OCI-LY3 (cell line): ENCODE results near the gene FOXJ3.

Experiments used
- H2AFZ ChIP-seq: fragments of 200-600, 300-600 bp; shearing (Covaris generic); 2 replicates; pipeline ENCODE4 v1.6.0; 2014; ENCODE audit warnings: antibody characterized with exemption, low read depth, low read length
- H3K27ac ChIP-seq: fragments of 200-600, 300-600 bp; sonication (generic); 2 replicates; pipeline ENCODE4 v1.5.1; 2014; ENCODE audit warnings: mild to moderate bottlenecking, low read length, moderate library complexity, mixed read lengths
- H3K27me3 ChIP-seq: fragments of 200-600, 300-600 bp; sonication (generic); 2 replicates; pipeline ENCODE4 v1.6.1; 2014; ENCODE audit warnings: low read depth, low read length, mixed read lengths
- H3K36me3 ChIP-seq: fragments of 200-600, 300-600 bp; sonication (generic); replicated peaks from 2 replicates; pipeline ENCODE3; 2014; ENCODE audit warnings: low read depth, low read length, mixed read lengths
- H3K4me1 ChIP-seq: fragments of 300-600, 200-600 bp; sonication (generic); 2 replicates; pipeline ENCODE4 v1.6.1; 2014; ENCODE audit warnings: low read length, mixed read lengths
- H3K4me2 ChIP-seq: fragments of 200-600, 300-600 bp; sonication (generic); 2 replicates; pipeline ENCODE4 v1.6.1; 2014; ENCODE audit warnings: low read length, mixed read lengths
- H3K4me3 ChIP-seq: fragments of 300-600, 200-600 bp; sonication (generic); 2 replicates; pipeline ENCODE4 v1.5.1; 2014; ENCODE audit warnings: antibody characterized with exemption, mild to moderate bottlenecking, low read length, moderate library complexity
- H3K79me2 ChIP-seq: fragments of 300-600, 200-600 bp; shearing (Covaris generic); 2 replicates; pipeline ENCODE4 v1.6.1; 2014; ENCODE audit warnings: mild to moderate bottlenecking, low read length, mixed read lengths
- H3K9ac ChIP-seq: fragments of 300-600, 200-600 bp; shearing (Covaris generic); 2 replicates; pipeline ENCODE4 v1.6.0; 2014; ENCODE audit warnings: mild to moderate bottlenecking, low read length, moderate library complexity
- H3K9me3 ChIP-seq: fragments of 200-600, 300-600 bp; shearing (Covaris generic); 2 replicates; pipeline ENCODE4 v1.6.1; 2014; ENCODE audit warnings: low read length, mixed read lengths; ENCODE audit not compliant: insufficient read depth
- H4K20me1 ChIP-seq: fragments of 200-600, 300-600 bp; sonication (generic); 2 replicates; pipeline ENCODE4 v1.6.1; 2016; ENCODE audit warnings: low read length, mixed read lengths; ENCODE audit not compliant: insufficient read depth
- CTCF ChIP-seq: fragments of 200-600, 300-600 bp; sonication (generic); IDR thresholded peaks from 2 replicates; pipeline ENCODE4 v1.5.1; 2014; ENCODE audit warnings: antibody characterized with exemption, low read length, low read depth
- EZH2phosphoT487 ChIP-seq: fragments of 200-600 bp; shearing (Covaris generic); IDR thresholded peaks from 2 replicates; pipeline ENCODE4 v1.6.1; 2018; ENCODE audit warnings: antibody characterized with exemption, mixed run types, low read depth

The FOXJ3 gene

DNA sequence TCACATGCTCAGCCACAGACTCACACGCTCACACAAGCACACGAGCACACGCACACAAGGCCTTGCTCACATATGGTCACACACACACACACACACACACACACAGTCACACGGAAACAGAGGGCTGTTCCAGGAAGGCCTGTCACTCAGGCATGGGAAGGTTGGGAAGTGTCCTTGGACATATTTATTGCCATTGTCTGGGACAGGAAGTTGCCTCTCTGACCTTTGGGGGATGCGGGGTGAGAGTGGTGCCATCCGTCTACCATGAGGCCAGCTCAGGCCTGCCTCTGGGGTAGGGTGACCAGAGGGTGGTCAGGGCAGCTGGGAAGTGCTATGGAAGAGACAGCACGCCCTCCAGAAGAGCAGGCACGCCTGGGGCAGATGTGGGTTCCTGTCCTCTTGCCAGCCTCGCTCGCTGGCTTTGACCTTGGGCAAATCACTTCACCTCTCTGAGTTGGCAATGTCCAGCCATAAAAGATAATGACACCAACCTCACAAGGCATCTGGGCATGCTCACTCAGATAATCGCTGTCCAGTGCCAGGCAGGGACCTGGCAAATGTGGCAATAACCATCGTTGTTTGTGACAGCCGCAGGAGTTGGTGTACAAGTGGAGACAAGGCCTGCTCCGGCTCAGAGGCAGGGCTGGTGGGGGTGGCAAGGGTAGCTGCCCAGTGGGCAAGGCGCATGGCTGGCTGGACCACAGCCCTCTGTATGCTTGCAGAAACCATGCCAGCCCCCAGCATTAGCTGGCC lies 162.5 kb downstream of the FOXJ3 start:
- Histone ChIP-seq H3K79me2 (no peaks in the 10 kb centered on the region), H3K27me3 (no peaks in the 10 kb centered on the region), H3K36me3 (no peaks in the 10 kb centered on the region), H3K4me2 (no peak overlapping the region), H3K4me3 (no peak overlapping the region), H3K9ac (no peak overlapping the region), H2AFZ (no peak overlapping the region), H4K20me1 (no peaks in the 10 kb centered on the region), H3K4me1 (peaks cover 8% of the 10 kb centered on the region; the same call in 1 of the 2 replicates), H3K9me3 (no peaks in the 10 kb centered on the region), H3K27ac (no peak overlapping the region)
- TF ChIP-seq EZH2phosphoT487 (no peak), CTCF (no peak)

DNA sequence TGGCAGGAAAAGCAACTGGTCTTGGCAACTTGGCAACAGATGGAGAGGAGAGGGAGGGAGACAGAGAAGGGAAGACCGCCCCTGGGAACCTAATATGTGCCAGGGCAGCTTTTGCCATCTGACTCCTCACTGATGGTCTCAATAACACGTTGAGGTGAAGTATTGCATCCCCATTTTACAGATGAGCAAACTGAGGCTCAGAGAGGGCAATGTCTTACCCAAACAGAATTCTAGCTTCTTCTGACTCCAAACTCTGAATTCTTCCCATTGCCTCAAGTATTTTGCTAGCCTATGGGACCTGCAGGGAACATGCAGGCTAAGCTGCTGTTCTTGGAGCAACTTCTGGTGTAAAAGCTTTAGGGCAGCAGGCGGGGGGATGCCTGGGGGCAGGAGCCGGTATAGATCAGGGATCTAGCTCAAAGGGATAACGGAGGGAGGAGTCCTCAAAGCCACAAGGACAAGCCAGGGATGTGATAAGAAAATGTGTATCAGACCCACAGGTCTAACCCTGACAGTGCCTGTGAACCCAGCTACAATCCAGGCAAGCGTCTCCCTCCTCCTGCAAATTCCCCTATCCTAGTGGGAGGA lies 163.3 kb downstream of the FOXJ3 start:
- TF ChIP-seq CTCF (no peak), EZH2phosphoT487 (no peak)
- H3K9ac ChIP-seq: no peak overlapping the region
- no peaks in the 10 kb centered on the region for H3K9me3 ChIP-seq
- no peak overlapping the region for H2AFZ ChIP-seq
- H3K27me3 ChIP-seq: no peaks in the 10 kb centered on the region
- no peak overlapping the region for H3K4me2 ChIP-seq
- H3K27ac ChIP-seq: no peak overlapping the region
- H3K4me1 ChIP-seq: peaks cover 8% of the 10 kb centered on the region; the same call in 1 of the 2 replicates
- H3K36me3 ChIP-seq: no peaks in the 10 kb centered on the region
- no peak overlapping the region for H3K4me3 ChIP-seq
- H3K79me2 ChIP-seq: no peaks in the 10 kb centered on the region
- H4K20me1 ChIP-seq: no peaks in the 10 kb centered on the region

DNA sequence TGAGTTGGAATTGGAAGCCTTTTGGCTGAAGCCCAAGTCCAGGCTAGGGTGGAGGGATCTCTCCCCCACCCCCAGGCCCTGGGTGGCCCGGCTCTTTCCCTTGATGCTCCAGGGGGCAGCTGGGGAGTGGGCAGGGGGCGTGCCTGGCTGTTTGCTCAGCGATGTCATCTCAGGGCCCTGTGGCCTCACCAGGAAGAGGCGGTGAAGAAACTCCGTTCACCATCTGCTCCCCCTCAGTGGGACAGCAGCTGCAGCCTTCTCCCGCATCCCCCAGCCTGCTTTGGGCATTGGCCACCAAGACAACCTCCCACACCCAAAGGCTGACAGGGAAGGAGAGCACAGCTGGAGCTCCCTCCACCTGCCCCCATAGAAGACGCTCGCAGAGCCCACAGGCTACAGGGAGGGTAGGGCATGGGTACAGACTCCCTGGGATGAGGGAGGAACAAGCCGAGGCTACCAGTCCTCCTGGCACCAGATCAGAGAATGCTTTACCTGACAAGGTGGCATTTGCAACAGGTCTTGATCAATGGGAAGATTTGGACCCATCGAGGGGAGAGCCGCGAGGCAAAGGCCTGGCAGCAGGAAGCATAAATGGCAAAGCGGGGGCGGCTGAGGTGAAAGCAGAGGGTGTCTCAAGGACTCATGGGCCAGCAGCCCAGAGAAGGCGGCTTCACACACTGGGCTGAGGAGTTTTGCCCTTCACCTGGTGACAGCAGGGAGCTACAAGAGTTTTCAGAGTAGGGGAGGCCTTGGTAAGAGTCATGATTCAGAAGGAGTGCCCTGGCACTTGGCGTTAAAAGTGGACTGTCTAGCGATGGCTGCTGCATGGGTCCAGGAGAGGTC lies 164.0 kb downstream of the FOXJ3 start:
- no peaks in the 10 kb centered on the region for H3K27me3 ChIP-seq
- no peak overlapping the region for H3K27ac ChIP-seq
- peaks cover 8% of the 10 kb centered on the region; the same call in 1 of the 2 replicates for H3K4me1 ChIP-seq
- no peaks in the 10 kb centered on the region for H3K79me2 ChIP-seq
- H3K4me3 ChIP-seq: no peak overlapping the region
- TF ChIP-seq CTCF (no peak), EZH2phosphoT487 (no peak)
- H3K4me2 ChIP-seq: no peak overlapping the region
- no peak overlapping the region for H3K9ac ChIP-seq
- H3K9me3 ChIP-seq: no peaks in the 10 kb centered on the region
- H3K36me3 ChIP-seq: no peaks in the 10 kb centered on the region
- H2AFZ ChIP-seq: no peak overlapping the region
- H4K20me1 ChIP-seq: no peaks in the 10 kb centered on the region

GRCh38 chr1:42168763-42169162 lies 166.3 kb downstream of the FOXJ3 start:
- no peak overlapping the region for H3K4me2 ChIP-seq
- H2AFZ ChIP-seq: no peak overlapping the region
- no peak overlapping the region for H3K9ac ChIP-seq
- no peaks in the 10 kb centered on the region for H3K79me2 ChIP-seq
- no peak overlapping the region for H3K4me3 ChIP-seq
- no peaks in the 10 kb centered on the region for H3K36me3 ChIP-seq
- no peak overlapping the region for H3K27ac ChIP-seq
- no peaks in the 10 kb centered on the region for H3K9me3 ChIP-seq
- H3K4me1 ChIP-seq: peaks cover 15% of the 10 kb centered on the region; the same call in 1 of the 2 replicates
- H4K20me1 ChIP-seq: no peaks in the 10 kb centered on the region
- TF ChIP-seq EZH2phosphoT487: no peak
- TF ChIP-seq CTCF: no peak
- H3K27me3 ChIP-seq: no peaks in the 10 kb centered on the region
